ENCODE data around the gene AATF.

The AATF gene

GRCh38 chr17:36941265-36942010 is 7.3 kb upstream of the AATF start:
- DNase-seq (ENCODE audit: low read depth in 2 of 2) = no peak

GRCh38 chr17:36942019-36942599 is 6.6 kb upstream of the AATF start:
- DNase-seq (ENCODE audit: low read depth in 2 of 2) = no peak

- no peak for DNase-seq (ENCODE audit: low read depth in 2 of 2)
These were observed 6.1 kb upstream of the AATF start for GRCh38 chr17:36942631-36943125.

GRCh38 chr17:36943250-36944191 is 5.2 kb upstream of the AATF start:
- no peak for DNase-seq (ENCODE audit: low read depth in 2 of 2)

- no peak for DNase-seq (ENCODE audit: low read depth in 2 of 2)
These were observed 4.2 kb upstream of the AATF start for GRCh38 chr17:36944553-36944952.

GRCh38 chr17:36945140-36945539 is 3.6 kb upstream of the AATF start:
- DNase-seq (ENCODE audit: low read depth in 2 of 2) = no peak

GRCh38 chr17:36945959-36946725 is 2.6 kb upstream of the AATF start:
- no peak for DNase-seq (ENCODE audit: low read depth in 2 of 2)

- DNase-seq (ENCODE audit: low read depth in 2 of 2) = no peak
These were observed 2.0 kb upstream of the AATF start for GRCh38 chr17:36946726-36947091.

GRCh38 chr17:36947922-36948716 is 635 bp upstream of the AATF start:
- peak in 1 of 2 experiments; percentile 1 for DNase-seq (ENCODE audit: low read depth in 2 of 2)

GRCh38 chr17:36949461-36949927 is 740 bp downstream of the AATF start:
- DNase-seq (ENCODE audit: low read depth in 2 of 2) = peak in 1 of 2 experiments; percentile 10

GRCh38 chr17:36950027-36950426 is 1.3 kb downstream of the AATF start:
- no peak for DNase-seq (ENCODE audit: low read depth in 2 of 2)

GRCh38 chr17:36951084-36951789 is 2.5 kb downstream of the AATF start:
- no peak for DNase-seq (ENCODE audit: low read depth in 2 of 2)

GRCh38 chr17:36971508-36971907 is 22.8 kb downstream of the AATF start:
- no peak for DNase-seq (ENCODE audit: low read depth in 2 of 2)

GRCh38 chr17:36972186-36972700 is 23.5 kb downstream of the AATF start:
- no peak for DNase-seq (ENCODE audit: low read depth in 2 of 2)

- DNase-seq (ENCODE audit: low read depth in 2 of 2) = no peak
These were observed 24.2 kb downstream of the AATF start for GRCh38 chr17:36972905-36973304.

- no peak for DNase-seq (ENCODE audit: low read depth in 2 of 2)
These were observed 27.3 kb downstream of the AATF start for GRCh38 chr17:36975922-36976515.

- no peak for DNase-seq (ENCODE audit: low read depth in 2 of 2)
These were observed 28.3 kb downstream of the AATF start for GRCh38 chr17:36977066-36977465.

- DNase-seq (ENCODE audit: low read depth in 2 of 2) = no peak
These were observed 28.8 kb downstream of the AATF start for GRCh38 chr17:36977568-36977967.
